HG03045 (cell line): ENCODE data around the gene C16orf92.
A peak's percentile ranks its signal among the peaks of the same experiment; 100 is the strongest.

Source experiments
- ATAC-seq: cut with Tn5 transposase; IDR thresholded peaks from one replicate; pipeline ENCODE4 v1.9.1; 2021; ENCODE audit warnings: mild to moderate bottlenecking, moderate library complexity; ENCODE audit not compliant: unreplicated experiment

The C16orf92 gene

GRCh38 chr16:29988346-29989075 is 34.5 kb upstream of the C16orf92 start:
- no peak for ATAC-seq

- no peak for ATAC-seq
These were observed 33.7 kb upstream of the C16orf92 start for GRCh38 chr16:29989111-29989858.

- ATAC-seq: no peak
These were observed 33.0 kb upstream of the C16orf92 start for GRCh38 chr16:29990034-29990433.

GRCh38 chr16:29990883-29991570 is 32.0 kb upstream of the C16orf92 start:
- no peak for ATAC-seq

GRCh38 chr16:29991571-29991904 is 31.5 kb upstream of the C16orf92 start:
- ATAC-seq: no peak

- no peak for ATAC-seq
These were observed 30.5 kb upstream of the C16orf92 start for GRCh38 chr16:29992344-29992967.

- no peak for ATAC-seq
These were observed 29.7 kb upstream of the C16orf92 start for GRCh38 chr16:29993191-29993902.

GRCh38 chr16:29993903-29994599 is 28.9 kb upstream of the C16orf92 start:
- ATAC-seq: no peak

GRCh38 chr16:29994600-29995323 is 28.2 kb upstream of the C16orf92 start:
- ATAC-seq: peak; percentile 33

GRCh38 chr16:29995324-29995910 is 27.6 kb upstream of the C16orf92 start, which contains the start of gene HIRIP3:
Gene HIRIP3, minus strand, starts transcription at chr16:29995617. Its CDS starts 12 bp downstream, at chr16:29995605.
- peak; percentile 45 for ATAC-seq

- peak; percentile 91 for ATAC-seq
These were observed 26.9 kb upstream of the C16orf92 start, which contains the start of gene INO80E for GRCh38 chr16:29995911-29996765. Gene INO80E, plus strand, starts transcription at chr16:29996241. Its CDS starts 70 bp downstream, at chr16:29996311.

- no peak for ATAC-seq
These were observed 26.2 kb upstream of the C16orf92 start for GRCh38 chr16:29996766-29997250.

GRCh38 chr16:29999605-30000004 is 23.4 kb upstream of the C16orf92 start:
- no peak for ATAC-seq

- no peak for ATAC-seq
These were observed 22.0 kb upstream of the C16orf92 start for GRCh38 chr16:30000735-30001631.

GRCh38 chr16:30002614-30003346 is 20.2 kb upstream of the C16orf92 start:
- ATAC-seq: no peak
